ENCODE data around the gene FOXL2. TPM values are rescaled to one million over a fixed set of nuclear protein-coding genes. Genes with fewer than 3 reads are reported as not detected.

Gene FOXL2
- total and polyA plus RNA-seq, 2 experiments from 2014 or later = not detected

DNA sequence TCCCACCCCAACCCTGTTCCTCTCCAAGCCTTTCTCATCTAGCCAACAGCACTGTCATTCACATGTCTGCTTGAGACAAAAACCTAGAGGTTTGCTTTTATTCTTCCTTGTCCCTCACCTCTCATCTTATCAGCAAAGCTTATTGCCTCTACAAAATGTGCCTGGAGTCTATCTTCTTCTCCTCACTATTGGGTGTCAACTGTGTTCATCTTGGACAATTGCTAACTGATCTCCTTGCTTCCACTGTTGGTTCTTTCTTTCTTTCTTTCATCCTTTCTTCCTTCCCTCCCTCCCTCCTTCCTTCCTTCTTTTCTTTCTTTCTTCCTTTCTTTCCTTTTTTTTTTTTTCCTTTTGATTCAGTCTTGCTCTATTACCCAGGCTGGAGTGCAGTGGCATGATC, 48.2 kb downstream of the FOXL2 start:
- Histone ChIP-seq H3K9me2 (replicated peaks; ENCODE audit: insufficient read depth) (no peaks in the 10 kb centered on the region), H3K4me3 (no peak overlapping the region), H3K9me3 (ENCODE audit: low read depth) (no peaks in the 10 kb centered on the region), H3K4me2 (no peak overlapping the region), H3K27me3 (no peaks in the 10 kb centered on the region), H3K27ac (no peak overlapping the region), H4K20me1 (ENCODE audit: insufficient read depth, poor library complexity, severe bottlenecking) (no peaks in the 10 kb centered on the region), H3K4me1 (ENCODE audit: insufficient read depth) (no peaks in the 10 kb centered on the region), H2AFZ (no peak overlapping the region), H3K79me2 (no peaks in the 10 kb centered on the region), H3K36me3 (replicated peaks; ENCODE audit: insufficient read depth, low read depth) (no peaks in the 10 kb centered on the region)
- no peak for DNase-seq (ENCODE audit: low spot score)
- TF ChIP-seq, protein P1, sequence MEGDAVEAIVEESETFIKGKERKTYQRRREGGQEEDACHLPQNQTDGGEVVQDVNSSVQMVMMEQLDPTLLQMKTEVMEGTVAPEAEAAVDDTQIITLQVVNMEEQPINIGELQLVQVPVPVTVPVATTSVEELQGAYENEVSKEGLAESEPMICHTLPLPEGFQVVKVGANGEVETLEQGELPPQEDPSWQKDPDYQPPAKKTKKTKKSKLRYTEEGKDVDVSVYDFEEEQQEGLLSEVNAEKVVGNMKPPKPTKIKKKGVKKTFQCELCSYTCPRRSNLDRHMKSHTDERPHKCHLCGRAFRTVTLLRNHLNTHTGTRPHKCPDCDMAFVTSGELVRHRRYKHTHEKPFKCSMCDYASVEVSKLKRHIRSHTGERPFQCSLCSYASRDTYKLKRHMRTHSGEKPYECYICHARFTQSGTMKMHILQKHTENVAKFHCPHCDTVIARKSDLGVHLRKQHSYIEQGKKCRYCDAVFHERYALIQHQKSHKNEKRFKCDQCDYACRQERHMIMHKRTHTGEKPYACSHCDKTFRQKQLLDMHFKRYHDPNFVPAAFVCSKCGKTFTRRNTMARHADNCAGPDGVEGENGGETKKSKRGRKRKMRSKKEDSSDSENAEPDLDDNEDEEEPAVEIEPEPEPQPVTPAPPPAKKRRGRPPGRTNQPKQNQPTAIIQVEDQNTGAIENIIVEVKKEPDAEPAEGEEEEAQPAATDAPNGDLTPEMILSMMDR (IDR thresholded peaks at IDR 0.05; ENCODE audit: poor library complexity) = no peak
- TF ChIP-seq EZH2 (IDR thresholded peaks at IDR 0.05; ENCODE audit: borderline replicate concordance) (no peak), EZH2phosphoT487 (IDR thresholded peaks at IDR 0.05; ENCODE audit: low read depth, severe bottlenecking, unreplicated experiment) (no peak)

DNA sequence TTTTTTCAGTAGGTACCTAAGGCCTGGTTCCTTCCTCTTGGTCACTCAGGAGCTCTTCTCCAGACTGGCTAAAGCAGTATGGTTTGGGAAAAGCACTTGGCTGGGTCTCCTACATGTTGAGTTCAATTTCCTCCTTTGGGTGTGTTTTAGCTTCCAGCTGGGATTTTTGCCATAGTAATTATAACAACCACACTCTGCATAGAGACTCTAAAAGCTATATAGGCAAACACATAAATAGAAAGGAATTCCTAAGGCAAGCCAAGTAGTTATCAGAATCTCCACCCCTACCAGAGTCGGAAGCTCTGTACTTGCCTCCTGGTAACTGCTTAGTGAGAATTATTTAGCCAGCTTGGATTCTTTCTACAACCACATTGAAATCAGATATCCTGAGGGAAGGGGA, 48.6 kb downstream of the FOXL2 start:
- no peaks in the 10 kb centered on the region for H3K9me3 ChIP-seq (ENCODE audit: low read depth)
- H3K9me2 ChIP-seq (replicated peaks; ENCODE audit: insufficient read depth) = no peaks in the 10 kb centered on the region
- H3K4me2 ChIP-seq = no peak overlapping the region
- no peak overlapping the region for H3K4me3 ChIP-seq
- no peaks in the 10 kb centered on the region for H3K4me1 ChIP-seq (ENCODE audit: insufficient read depth)
- H3K36me3 ChIP-seq (replicated peaks; ENCODE audit: insufficient read depth, low read depth) = no peaks in the 10 kb centered on the region
- H2AFZ ChIP-seq = no peak overlapping the region
- 67% methylated on average over 1 of the region's 1 CpG for WGBS (ENCODE audit: low lambda C conversion rate, missing lambda C conversion rate)
- no peak overlapping the region for H3K27ac ChIP-seq
- no peak for DNase-seq (ENCODE audit: low spot score)
- no peaks in the 10 kb centered on the region for H4K20me1 ChIP-seq (ENCODE audit: insufficient read depth, poor library complexity, severe bottlenecking)
- TF ChIP-seq, protein P1 (IDR thresholded peaks at IDR 0.05; ENCODE audit: poor library complexity) = no peak
- no peak for TF ChIP-seq EZH2phosphoT487 (IDR thresholded peaks at IDR 0.05; ENCODE audit: low read depth, severe bottlenecking, unreplicated experiment)
- no peak for TF ChIP-seq EZH2 (IDR thresholded peaks at IDR 0.05; ENCODE audit: borderline replicate concordance)
- no peaks in the 10 kb centered on the region for H3K27me3 ChIP-seq
- no peaks in the 10 kb centered on the region for H3K79me2 ChIP-seq

Other genes starting within 250 kb of the FOXL2 start
- 21.3 and 23.0 TPM in 2 replicates for gene PIK3CB, start 112.2 kb downstream of the FOXL2 start, total RNA-seq
- gene PIK3CB, start 112.2 kb downstream of the FOXL2 start, polyA plus RNA-seq = 14.3 and 16.0 TPM in 2 replicates
- gene FOXL2NB, start 80 bp upstream of the FOXL2 start, total RNA-seq = not detected in 2 replicates
- not detected in 2 replicates for gene FOXL2NB, start 80 bp upstream of the FOXL2 start, polyA plus RNA-seq
- not detected in 2 replicates for gene PRR23A, start 59.1 kb upstream of the FOXL2 start, total RNA-seq
- gene PRR23A, start 59.1 kb upstream of the FOXL2 start, polyA plus RNA-seq = not detected in 2 replicates
- not detected in 2 replicates for gene PRR23B, start 73.8 kb upstream of the FOXL2 start, total RNA-seq
- not detected in 2 replicates for gene PRR23B, start 73.8 kb upstream of the FOXL2 start, polyA plus RNA-seq
- not detected in 2 replicates for gene PRR23C, start 97.8 kb upstream of the FOXL2 start, total RNA-seq
- not detected in 2 replicates for gene PRR23C, start 97.8 kb upstream of the FOXL2 start, polyA plus RNA-seq